ENCODE results near the gene MAS1L.

The MAS1L gene

GRCh38 chr6:29510202-29510601 lies 22.4 kb upstream of the MAS1L start:
- DNase-seq = no peak

- DNase-seq = no peak
Measured at GRCh38 chr6:29509711-29510110, 22.0 kb upstream of the MAS1L start.

GRCh38 chr6:29509239-29509638 lies 21.5 kb upstream of the MAS1L start:
- DNase-seq = no peak

- DNase-seq = no peak
Measured at GRCh38 chr6:29507319-29507718, 19.6 kb upstream of the MAS1L start.

- DNase-seq = no peak
Measured at GRCh38 chr6:29506446-29507067, 18.8 kb upstream of the MAS1L start.

GRCh38 chr6:29505808-29506207 lies 18.1 kb upstream of the MAS1L start:
- no peak for DNase-seq

- no peak for DNase-seq
Measured at GRCh38 chr6:29504961-29505360, 17.2 kb upstream of the MAS1L start.

- no peak for DNase-seq
Measured at GRCh38 chr6:29502597-29502996, 14.8 kb upstream of the MAS1L start.

GRCh38 chr6:29502181-29502580 lies 14.4 kb upstream of the MAS1L start:
- no peak for DNase-seq

- DNase-seq = no peak
Measured at GRCh38 chr6:29501106-29501505, 13.3 kb upstream of the MAS1L start.

GRCh38 chr6:29500594-29500993 lies 12.8 kb upstream of the MAS1L start:
- DNase-seq = no peak

GRCh38 chr6:29499704-29500103 lies 11.9 kb upstream of the MAS1L start:
- DNase-seq = no peak

GRCh38 chr6:29496961-29497360 lies 9.2 kb upstream of the MAS1L start:
- no peak for DNase-seq

- DNase-seq = no peak
Measured at GRCh38 chr6:29495571-29495970, 7.8 kb upstream of the MAS1L start.

- no peak for DNase-seq
Measured at GRCh38 chr6:29494131-29494530, 6.4 kb upstream of the MAS1L start.

- DNase-seq = no peak
Measured at GRCh38 chr6:29493261-29493660, 5.5 kb upstream of the MAS1L start.

GRCh38 chr6:29491574-29491973 lies 3.8 kb upstream of the MAS1L start:
- no peak for DNase-seq

GRCh38 chr6:29490552-29490951 lies 2.8 kb upstream of the MAS1L start:
- DNase-seq = no peak

- no peak for DNase-seq
Measured at GRCh38 chr6:29490055-29490454, 2.3 kb upstream of the MAS1L start.

- DNase-seq = no peak
Measured at GRCh38 chr6:29489286-29489685, 1.5 kb upstream of the MAS1L start.

GRCh38 chr6:29488874-29489273 lies 1.1 kb upstream of the MAS1L start:
- DNase-seq = no peak

GRCh38 chr6:29487131-29487530 lies 625 bp downstream of the MAS1L start:
- no peak for DNase-seq

- DNase-seq = no peak
Measured at GRCh38 chr6:29486577-29486976, 1.2 kb downstream of the MAS1L start.

GRCh38 chr6:29483735-29484134 lies 4.0 kb downstream of the MAS1L start:
- DNase-seq = no peak

GRCh38 chr6:29483186-29483585 lies 4.6 kb downstream of the MAS1L start:
- DNase-seq = no peak

- no peak for DNase-seq
Measured at GRCh38 chr6:29479560-29479959, 8.2 kb downstream of the MAS1L start.

Data from CD4-positive, alpha-beta T cell treated with Interleukin-1 beta for 1 hour (primary cell).